GM19467 (cell line): ENCODE measurements around the gene RTEL1.
"Not testable (repeated sequence)": the region's sequence is repeated elsewhere in the genome, so short reads cannot be mapped to it uniquely, and the experiment has no call there.

Experiments
- ATAC-seq: cut with Tn5 transposase; IDR thresholded peaks from one replicate; pipeline ENCODE4 v1.9.1; 2021; ENCODE audit warnings: mild to moderate bottlenecking, moderate library complexity; ENCODE audit not compliant: unreplicated experiment

The RTEL1 gene

DNA sequence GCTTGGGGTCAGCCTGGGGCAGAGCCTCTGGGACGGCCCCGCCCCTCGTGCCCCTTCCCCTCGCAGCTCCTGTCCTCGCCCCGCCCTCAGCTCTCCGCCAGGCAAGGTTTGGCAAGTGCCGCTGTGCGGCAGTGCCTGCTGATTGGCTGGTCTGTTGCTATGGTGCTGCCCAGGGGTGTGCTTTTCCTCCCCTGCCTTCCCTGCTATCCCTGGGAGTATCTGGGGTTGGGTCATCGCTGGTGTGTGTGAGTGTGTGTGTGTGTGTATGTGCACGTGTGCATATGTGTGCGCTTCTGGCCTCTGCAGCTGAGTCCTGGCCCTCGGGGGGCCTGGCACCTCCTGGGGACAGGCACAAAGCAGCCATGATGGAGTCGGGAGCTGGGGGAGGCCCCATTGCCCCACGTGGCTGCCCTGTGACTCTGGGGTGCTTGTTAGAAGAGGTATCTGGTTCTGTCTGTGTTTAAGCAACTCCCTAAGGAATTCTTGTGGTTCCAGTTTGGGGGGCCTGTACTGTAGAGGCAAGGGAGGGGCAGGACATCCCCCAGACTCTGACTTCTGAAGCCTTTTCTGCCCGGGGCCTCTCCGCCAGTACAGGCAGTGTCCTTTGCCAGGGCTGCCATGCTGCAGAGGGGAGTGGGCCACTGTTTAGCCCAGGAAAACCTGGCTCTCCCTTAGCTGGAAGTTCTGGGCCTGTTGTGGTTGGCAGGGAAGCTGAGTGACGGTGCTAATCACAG lies 6.9 kb downstream of the RTEL1 start:
- no peak for ATAC-seq

DNA sequence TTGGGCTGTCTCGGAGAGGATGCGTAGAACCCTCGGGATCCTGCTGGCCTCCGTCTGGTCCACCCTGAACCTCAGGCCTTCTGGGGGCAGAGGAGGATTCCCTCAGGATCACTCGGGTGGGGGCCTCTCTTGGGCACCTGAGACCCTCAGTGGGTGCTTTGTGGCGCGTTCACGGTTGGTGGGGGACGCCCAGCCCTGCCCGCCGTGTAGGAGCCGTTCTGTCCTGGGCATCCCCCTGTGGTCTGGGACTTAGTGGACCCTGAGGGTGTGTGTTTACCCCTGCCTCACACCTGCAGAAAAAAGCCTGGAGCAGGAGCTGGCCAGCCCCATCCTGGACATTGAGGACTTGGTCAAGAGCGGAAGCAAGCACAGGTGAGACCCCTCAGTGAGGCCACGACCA lies 7.6 kb downstream of the RTEL1 start:
- no peak for ATAC-seq

DNA sequence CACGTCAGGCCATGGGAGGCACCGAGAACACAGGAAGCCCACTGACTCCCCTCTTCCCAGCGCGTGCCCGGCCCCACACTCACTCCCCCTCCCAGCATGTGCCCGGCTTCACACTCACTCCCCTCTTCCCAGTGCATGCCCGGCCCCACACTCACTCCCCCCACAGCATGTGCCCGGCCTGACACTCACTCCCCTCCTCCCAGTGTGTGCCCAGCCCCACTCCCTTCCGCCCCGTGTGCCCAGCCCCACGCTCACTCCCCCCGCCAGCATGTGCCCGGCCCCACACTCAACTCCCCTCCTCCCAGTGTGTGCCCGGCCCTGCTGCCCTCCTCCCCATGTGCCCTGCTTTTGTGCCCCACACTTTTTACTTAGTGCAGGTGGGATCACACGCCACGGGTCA lies 9.7 kb downstream of the RTEL1 start:
- ATAC-seq, result no peak

DNA sequence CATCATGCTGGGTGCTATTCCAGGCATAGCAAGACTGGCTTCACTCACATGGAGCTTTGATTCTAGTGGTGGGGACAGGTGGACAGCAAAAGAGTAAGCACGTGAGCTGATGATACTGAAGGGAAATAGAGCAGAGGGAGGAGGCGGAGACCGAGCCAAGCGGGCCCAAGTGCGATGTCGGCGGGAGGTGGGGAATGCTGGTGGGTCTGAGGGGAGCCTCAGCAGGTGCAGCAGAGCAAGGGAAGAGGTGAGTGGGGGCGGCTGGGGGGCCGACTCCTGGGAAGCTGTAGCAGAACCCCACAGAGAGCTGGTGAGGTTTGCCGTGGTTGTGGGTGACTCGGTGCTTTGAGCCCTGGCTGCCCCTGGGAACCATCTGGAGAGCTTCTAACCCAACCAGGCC lies 10.2 kb downstream of the RTEL1 start:
- ATAC-seq, result no peak

DNA sequence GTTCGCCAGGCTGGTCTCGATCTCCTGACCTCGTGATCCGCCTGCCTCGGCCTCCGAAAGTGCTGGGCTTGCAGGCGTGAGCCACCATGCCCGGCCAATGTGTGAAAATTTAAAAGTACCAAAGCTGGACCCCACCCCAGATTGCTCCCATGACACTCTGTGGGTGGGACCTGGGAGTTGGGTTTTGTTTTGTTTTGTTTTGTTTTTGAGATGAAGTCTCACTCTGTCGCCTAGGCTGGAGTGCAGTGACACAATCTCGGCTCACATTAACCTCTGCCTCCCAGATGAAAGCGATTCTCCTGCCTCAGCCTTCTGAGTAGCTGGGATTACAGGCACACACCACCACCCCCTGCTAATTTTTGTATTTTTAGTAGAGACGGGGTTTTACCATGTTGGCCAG lies 13.6 kb downstream of the RTEL1 start:
- not testable (repeated sequence) for ATAC-seq

DNA sequence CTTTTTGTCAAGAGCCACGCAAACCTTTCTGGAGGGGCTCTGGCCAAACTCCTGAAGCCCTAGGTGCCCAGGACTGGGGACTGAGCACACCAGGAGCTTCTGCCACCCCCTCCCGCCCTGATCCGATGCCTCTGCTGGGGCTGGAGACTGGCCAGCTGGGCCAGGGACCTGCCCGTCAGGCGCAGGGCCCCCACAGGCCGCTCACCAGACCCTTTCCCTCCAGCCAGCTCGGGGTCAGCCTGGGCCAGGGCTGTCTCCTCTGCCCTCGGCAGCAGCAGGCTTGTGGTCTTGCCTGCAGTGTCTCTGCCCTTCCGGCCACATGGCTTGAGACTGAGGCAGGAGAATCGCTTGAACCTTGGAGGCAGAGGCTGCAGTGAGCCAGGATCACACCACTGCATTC lies 14.6 kb downstream of the RTEL1 start:
- no peak for ATAC-seq

DNA sequence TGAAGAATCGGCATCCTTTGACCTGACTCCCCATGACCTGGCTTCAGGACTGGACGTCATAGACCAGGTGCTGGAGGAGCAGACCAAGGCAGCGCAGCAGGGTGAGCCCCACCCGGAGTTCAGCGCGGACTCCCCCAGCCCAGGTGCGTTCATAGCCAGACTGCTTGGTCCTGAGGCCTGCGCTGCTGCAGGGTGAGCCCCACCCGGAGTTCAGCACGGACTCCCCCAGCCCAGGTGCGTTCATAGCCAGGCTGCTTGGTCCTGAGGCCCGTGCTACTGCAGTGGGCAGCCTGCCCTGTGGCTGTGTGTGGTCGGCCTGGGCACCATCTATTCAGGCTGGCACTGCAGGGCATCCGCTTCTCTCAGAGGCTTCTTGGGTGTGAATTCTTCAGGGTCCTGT lies 15.8 kb downstream of the RTEL1 start:
- ATAC-seq, result no peak

DNA sequence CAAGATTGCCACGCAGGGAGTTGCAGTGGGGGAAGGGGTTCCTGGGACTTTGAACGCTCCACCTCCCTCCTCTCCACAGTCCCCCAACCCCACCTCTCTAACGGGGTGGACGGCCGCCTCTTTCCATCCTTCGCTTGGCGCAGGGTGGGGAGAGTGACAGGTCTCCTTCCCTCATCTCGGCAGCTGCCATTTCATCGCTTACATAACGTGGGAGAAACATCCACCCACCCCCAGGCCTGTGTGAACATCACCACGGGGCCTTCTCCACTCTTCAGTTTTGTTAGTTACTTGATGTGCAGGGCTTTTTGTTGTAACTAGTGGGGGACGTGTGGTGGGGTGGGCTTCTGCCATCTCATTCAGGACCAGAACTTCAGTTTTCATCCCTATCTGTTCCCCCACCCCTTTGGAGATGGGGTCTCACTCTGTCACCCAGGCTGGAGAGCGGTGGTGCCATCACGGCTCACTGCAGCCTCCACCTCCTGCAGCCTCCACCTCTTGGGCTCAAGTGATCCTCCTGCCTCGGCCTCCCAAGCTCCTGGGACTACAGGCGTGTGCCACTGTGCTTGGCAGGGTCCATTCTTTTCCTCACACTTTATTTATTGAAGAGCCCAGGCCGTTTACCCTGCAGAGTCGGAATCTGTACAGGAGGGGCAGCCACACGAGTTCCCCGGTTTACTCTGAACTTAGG lies 17.7 kb downstream of the RTEL1 start:
- ATAC-seq, result no peak

DNA sequence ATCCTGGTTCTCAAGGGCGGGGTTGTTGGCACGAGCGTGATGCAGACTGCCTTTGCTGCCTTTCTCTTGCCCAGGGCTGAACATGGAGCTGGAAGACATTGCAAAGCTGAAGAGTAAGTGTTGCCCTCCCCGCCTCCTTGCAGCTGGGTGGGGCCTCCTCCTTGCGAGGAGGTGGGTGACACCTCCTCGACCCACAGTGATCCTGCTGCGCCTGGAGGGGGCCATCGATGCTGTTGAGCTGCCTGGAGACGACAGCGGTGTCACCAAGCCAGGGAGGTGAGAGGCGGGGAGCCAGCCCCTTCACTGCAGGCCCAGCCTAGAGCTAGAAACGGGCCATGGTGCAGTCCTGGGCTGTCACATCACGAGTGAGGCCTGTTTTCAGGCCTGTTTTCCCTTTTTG lies 20.0 kb downstream of the RTEL1 start:
- ATAC-seq, result no peak

DNA sequence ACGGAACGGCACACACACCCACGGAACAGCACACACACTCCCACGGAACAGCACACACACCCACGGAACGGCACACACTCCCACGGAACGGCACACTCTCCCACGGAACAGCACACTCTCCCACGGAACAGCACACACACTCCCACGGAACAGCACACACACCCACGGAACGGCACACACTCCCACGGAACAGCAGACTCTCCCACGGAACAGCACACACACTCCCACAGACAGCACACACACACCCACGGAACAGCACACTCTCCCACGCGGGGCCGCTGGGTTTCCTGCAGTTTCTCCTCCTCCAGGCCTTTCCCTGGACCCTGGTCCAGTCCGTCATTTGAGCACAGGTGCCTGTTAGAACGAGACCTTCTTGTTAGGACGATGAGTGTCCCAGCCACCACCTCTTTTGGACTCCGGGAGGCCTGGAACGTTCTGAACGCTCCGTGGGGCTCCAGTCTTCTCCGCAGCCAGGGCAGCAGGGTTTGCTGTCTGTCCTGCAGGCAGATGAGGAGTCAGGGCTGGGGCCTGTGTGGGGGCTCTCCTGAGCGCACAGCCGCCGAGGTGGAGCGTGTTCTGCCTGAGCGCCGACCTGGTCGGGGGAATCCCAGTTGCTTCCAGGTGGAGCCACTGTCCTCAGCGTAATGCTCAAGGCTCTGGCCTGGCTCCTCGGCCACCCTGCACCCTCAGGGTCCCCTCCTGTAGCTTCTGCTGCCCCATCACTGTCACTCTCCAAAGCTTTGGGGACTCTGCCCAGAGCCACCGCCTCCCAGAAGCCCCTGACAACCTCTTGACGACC lies 20.8 kb downstream of the RTEL1 start:
- no peak for ATAC-seq

DNA sequence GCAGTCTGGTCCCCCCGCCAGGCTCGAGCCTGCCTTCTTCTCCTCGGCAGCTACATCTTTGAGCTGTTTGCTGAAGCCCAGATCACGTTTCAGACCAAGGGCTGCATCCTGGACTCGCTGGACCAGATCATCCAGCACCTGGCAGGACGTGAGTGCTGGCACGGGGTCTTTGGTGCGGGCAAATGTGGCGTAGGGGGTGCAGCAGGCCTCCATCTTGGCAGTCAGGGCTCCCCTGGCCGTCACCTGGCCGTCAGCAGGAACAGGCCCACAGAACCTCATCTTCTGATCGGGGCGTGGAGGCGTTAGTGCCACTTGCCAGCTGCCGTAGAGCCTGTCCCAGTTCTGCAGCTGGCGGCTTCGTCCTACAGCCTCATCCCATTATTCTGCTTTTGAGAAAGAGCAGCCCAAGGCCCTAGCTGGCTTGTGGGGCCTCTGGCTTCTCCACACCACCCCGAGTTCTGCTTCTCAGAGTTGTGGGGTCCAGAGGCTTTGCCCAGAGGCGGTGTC lies 21.7 kb downstream of the RTEL1 start:
- ATAC-seq, result no peak

DNA sequence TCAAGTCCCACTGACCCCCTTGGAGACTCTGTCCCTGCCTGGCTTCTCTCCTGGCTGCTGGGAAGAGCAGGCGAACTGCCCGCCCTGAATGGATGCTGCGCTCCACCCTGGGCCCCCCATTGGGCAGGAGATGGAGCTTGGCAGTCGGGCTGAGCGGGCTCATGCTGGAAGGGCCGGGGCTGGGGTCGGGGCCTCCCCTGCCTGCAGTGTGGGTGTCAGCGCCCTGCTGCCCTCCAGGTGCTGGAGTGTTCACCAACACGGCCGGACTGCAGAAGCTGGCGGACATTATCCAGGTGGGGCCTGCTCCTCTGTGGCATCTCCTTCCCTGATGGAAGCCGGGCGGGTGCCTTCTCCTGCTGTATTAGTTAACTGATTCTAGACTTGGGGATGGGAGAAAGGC lies 22.3 kb downstream of the RTEL1 start:
- ATAC-seq, result no peak

DNA sequence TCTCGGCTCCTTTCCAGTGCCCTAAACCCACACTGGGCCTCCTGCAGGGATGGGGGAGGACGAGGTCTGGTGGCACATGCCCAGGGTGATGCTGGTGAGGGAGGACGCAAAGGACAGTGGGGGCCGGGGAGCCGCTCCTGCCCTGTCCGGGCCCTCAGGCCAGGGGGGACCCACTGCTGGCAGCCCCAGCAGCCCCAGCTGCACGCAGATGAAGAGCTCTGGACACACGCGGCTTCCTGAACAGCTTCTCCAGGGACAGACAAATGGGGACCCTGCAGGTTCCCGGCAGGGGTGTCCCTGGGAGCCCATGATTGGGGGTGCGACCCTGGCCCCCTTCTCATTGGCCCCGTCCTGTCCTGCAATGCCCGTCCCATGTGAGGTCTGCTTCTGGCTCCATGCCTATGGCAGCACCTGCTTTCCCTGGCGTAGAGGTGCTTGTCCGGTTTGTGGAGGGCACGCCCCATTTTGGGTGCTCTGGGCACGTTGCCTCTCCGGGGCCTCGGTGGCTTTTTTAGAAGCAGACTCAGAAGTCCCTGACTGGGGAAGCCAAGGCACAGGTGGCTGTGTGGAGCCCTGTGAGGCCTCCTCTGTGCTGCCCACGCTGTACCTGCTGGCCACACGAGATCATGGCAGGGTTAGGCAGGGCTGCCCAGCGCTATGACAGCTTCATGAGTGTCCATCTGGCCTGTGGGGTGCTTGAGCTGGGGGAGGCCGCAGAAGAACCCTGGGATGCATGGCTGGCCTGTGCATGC lies 22.9 kb downstream of the RTEL1 start:
- ATAC-seq, result no peak

DNA sequence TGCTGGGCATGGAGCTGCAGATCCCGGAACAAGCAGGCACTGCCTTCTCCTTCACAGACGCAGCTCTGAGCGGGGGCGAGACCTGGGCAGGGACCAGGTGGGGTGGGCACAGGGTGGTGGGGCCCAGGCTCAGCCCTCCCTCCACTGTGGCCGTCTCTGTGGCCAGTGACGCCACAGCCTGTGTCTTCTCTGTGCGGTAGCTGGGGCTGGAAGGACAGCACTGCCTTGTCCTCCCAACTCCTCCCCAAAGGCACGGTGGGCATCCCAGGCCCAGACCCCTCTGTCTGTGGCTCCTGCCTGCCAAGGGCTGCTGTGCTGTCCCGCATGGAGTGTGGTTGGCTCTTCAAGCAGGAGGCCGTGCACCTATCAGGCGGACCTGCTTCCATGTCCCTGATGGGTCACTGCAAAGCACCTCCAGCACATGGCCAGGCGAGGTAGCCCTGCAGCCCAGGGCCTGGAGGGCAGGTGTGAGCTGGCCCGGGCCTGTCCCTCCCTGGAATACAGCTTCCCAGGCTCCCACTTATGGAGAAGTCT lies 23.6 kb downstream of the RTEL1 start:
- no peak for ATAC-seq

DNA sequence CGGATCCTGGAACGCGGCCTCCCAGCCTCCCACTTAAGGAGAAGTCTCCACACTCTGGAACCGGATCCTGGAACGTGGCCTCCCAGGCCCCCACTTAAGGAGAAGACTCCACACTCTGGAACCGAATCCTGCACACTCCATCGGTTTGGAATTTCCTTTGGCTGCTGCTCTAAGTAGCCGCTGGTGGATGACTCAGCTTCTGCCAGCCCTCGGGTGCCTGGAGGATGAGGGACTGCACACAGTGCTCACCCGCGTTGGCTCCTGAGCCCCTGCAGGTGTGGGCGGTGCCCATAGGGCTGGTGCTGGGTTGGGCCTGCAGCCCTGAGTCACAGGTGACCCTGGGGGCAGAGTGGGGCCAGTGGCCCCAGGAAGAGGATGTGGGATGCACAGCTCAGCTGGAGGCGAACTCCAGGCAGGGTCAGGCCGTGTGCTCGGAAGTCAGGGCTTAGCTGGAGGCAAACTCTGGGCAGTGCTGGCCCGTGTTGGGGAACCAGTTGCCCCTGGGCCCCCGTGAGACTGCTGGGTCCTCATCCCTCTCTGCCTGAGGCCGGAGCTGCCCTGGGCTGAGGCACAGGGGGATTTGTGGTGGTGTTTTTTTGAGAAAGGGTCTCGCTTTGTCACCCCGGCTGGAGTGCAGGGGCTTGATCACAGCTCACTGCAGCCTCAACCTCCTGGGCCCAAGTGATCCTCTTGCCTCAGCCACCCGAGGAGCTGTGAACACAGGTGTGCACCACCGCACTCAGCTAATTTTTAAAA lies 24.4 kb downstream of the RTEL1 start:
- no peak for ATAC-seq

DNA sequence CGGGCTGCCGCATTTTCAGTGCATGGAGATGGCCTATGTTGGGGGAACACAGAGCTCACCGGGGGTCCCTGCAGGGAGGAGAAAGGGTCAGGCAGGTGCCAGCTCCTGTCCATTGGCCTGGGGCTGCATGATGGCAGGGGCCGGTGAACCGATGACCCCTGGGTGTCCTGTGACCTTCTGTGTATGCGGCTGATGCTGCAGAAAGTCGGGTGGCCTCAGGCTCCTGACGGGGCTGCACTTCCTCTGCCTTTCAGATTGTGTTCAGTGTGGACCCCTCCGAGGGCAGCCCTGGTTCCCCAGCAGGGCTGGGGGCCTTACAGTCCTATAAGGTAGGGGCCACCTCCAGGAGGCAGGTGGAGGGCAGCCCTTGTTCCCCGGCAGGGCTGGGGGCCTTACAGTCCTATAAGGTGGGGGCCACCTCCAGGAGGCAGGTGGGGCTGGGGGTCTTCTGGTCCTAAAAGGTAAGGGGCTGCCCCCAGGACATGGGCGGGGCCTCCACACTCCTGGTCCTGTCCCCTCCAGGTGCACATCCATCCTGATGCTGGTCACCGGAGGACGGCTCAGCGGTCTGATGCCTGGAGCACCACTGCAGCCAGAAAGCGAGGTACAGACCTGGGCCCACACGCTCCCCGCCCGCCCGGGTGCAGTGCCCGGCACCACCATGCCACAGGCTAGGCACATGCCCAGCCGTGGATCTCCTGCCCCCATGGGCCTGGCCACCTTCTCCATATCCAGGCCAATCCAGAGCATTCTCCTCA lies 27.3 kb downstream of the RTEL1 start:
- no peak for ATAC-seq

DNA sequence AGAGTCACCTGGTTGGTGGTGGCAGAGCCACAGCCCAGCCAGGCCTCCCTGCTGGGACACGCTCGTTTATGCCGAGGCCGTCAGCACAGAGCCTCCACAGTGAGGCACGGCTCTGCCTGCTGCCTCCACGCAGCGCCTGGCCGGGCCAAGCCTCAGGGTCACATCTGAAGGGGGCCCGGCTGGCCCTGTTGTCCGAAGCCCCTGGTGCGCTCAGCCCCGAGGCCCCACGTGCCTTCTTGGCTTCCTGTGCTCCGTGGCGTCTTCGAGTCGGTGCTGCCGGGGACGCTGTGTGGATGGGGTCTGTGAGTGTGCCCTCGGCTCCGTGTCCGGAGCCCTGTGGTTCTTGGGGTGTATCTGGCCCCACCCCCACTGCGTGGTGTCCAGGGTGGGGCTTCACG lies 28.0 kb downstream of the RTEL1 start:
- ATAC-seq, result no peak

DNA sequence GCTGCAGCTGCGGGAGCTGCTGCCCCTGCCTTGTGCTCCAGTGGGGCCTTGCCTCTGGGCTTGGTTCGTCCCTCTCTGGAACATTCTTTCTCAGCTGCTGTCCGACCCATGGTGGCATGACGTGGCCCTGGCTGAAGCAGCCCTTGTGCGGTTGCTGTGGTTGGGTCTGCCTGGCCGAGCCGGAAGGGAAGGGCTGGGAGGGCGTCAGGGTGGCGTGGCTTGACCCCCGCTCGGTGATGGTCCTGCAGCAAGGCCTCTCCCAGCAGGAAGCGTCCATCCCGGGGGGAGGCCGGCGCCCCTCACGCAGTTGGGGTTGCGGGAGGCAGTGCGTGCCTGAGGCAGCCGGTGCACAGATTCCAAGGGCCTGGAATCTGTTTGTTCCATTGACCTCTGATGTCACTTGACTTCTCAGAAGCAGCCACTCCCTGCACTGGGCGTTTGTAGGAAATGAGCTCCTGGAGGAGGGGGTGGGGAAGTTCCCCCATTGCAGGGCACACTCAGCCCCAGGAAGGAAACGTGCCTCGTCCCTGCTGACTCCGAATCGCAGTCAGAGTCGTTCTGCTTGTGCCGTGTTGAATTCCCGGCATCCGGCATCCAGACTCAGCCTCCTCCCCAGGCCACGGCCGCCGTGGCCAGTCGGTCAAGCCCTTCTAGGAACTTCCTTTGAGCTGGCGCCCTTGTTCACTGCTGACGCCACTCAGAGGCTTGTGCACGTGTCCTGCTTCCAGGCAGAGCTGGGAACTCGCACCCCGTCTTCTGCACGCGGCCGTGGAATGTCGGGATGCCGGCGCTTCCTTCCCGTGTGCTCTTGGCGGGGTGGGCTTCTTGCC lies 28.6 kb downstream of the RTEL1 start:
- ATAC-seq, result no peak
